Ishikawa (cell line): ENCODE results near the gene SEMA4F.

Experiments
- FOXM1 ChIP-seq: IDR thresholded peaks from 2 replicates; pipeline ENCODE4 v1.6.1; 2012; ENCODE audit warnings: low read depth, borderline replicate concordance
- MAX ChIP-seq: IDR thresholded peaks from 2 replicates; pipeline ENCODE4 v1.6.1; 2012
- RAD21 ChIP-seq: IDR thresholded peaks from 2 replicates; pipeline ENCODE4 v1.6.1; 2012; ENCODE audit warnings: low read depth
- REST ChIP-seq: IDR thresholded peaks from 2 replicates; pipeline ENCODE4 v1.6.1; 2012; ENCODE audit warnings: low read depth, mild to moderate bottlenecking
- TAF1 ChIP-seq: IDR thresholded peaks from 2 replicates; pipeline ENCODE4 v1.6.1; 2012; ENCODE audit warnings: low read depth, mild to moderate bottlenecking

GRCh38 chr2:74704216-74704615, 50.2 kb downstream of the SEMA4F start:
- no peak for TF ChIP-seq MAX
- no peak for TF ChIP-seq REST
- no peak for TF ChIP-seq TAF1
- TF ChIP-seq RAD21: no peak
- no peak for TF ChIP-seq FOXM1
